ENCODE results near the gene DZIP3. TPM values are rescaled to one million over a fixed set of nuclear protein-coding genes. Genes with fewer than 3 reads are reported as not detected.

The DZIP3 gene
- total RNA-seq, 2 donors from 2014 or later, result 11.8 to 19.5 TPM

Other genes with a start within 250 kb of the DZIP3 start
- gene MYH15, start 79.1 kb upstream of the DZIP3 start, total RNA-seq, result under 1 TPM; 0.05 to 0.19 TPM
- 1 to 10 TPM; 2.9 to 3.5 TPM for gene CIP2A, start 284 bp upstream of the DZIP3 start, total RNA-seq
- gene RETNLB, start 167.7 kb downstream of the DZIP3 start, total RNA-seq, result not detected
- 1 to 10 TPM in 1 of 2 donors, under 1 TPM in 1; 0.62 to 1.3 TPM for gene TRAT1, start 233.1 kb downstream of the DZIP3 start, total RNA-seq